ENCODE measurements around the gene NUDT17.

NUDT17 gene

GRCh38 chr1:145891587-145892485 lies 46.4 kb downstream of the NUDT17 start:
- DNase-seq: peak; percentile 33

GRCh38 chr1:145892486-145893087 lies 47.2 kb downstream of the NUDT17 start:
- DNase-seq: no peak

- DNase-seq: no peak
These were observed 48.1 kb downstream of the NUDT17 start for GRCh38 chr1:145893306-145894055.

- no peak for DNase-seq
These were observed 50.0 kb downstream of the NUDT17 start for GRCh38 chr1:145895471-145895870.

GRCh38 chr1:145897969-145898368 lies 52.5 kb downstream of the NUDT17 start:
- no peak for DNase-seq

All from CD4-positive, alpha-beta T cell treated with Interleukin-4 for 4 hours (primary cell).